Stimulated activated naive B cell treated with anti-CD40 and anti-IgM and Interleukin-4, amounts not matched to agents 10 μg/mL and 1 μg/mL and 100 μg/mL, for 72 hours (primary cell): ENCODE measurements around the gene SS18L1.

Experiments
- ATAC-seq, 2 donors: fragments of 150-1000 bp; cut with Tn5 transposase; replicated peaks; 2 replicates each; pipeline ENCODE4 v1.10.0; 2021; ENCODE audit warnings: moderate library complexity in 1 of 2
- DNase-seq: peaks from one replicate; pipeline ENCODE4 v3.0.0; 2021
- H3K27ac Mint-ChIP-seq: one replicate; pipeline ENCODE4 v1.8.0; 2022; ENCODE audit warnings: mild to moderate bottlenecking, mixed read lengths
- H3K27me3 Mint-ChIP-seq, 2 donors: one replicate each; pipeline ENCODE4 v1.8.0; 2022; ENCODE audit warnings: mixed read lengths in 2 of 2
- H3K36me3 Mint-ChIP-seq, 2 donors: one replicate each; pipeline ENCODE4 v1.8.0; 2022; ENCODE audit warnings: mixed read lengths in 2 of 2, mild to moderate bottlenecking in 1 of 2
- H3K4me1 Mint-ChIP-seq, 2 donors: one replicate each; pipeline ENCODE4 v1.8.0; 2022; ENCODE audit warnings: mixed read lengths in 2 of 2, mild to moderate bottlenecking in 1 of 2
- H3K4me3 Mint-ChIP-seq, 2 donors: one replicate each; pipeline ENCODE4 v1.8.0; 2022; ENCODE audit warnings: mild to moderate bottlenecking in 2 of 2, mixed read lengths in 2 of 2, moderate library complexity in 1 of 2
- H3K9me3 Mint-ChIP-seq, 2 donors: one replicate each; pipeline ENCODE4 v1.8.0; 2022; ENCODE audit warnings: mixed read lengths in 2 of 2, mild to moderate bottlenecking in 1 of 2

Gene SS18L1

GRCh38 chr20:62116558-62117361 lies 26.8 kb upstream of the SS18L1 start:
- ATAC-seq, result no peak
- no peak for DNase-seq
- Mint-ChIP-seq H3K4me1 (peaks cover 2 to 17% of the 10 kb centered on the region in 2 donors), H3K36me3 (peaks cover 7 to 13% of the 10 kb centered on the region in 2 donors), H3K27ac (no peak overlapping the region), H3K4me3 (no peak overlapping the region), H3K27me3 (peaks cover 8 to 29% of the 10 kb centered on the region in 2 donors), H3K9me3 (peaks cover 13 to 20% of the 10 kb centered on the region in 2 donors)

- ATAC-seq (no peak), DNase-seq (no peak)
- no peak overlapping the region for H3K4me3 Mint-ChIP-seq
- H3K27me3 Mint-ChIP-seq, result peaks cover 8 to 29% of the 10 kb centered on the region in 2 donors
- H3K9me3 Mint-ChIP-seq, result peaks cover 13 to 18% of the 10 kb centered on the region in 2 donors
- H3K4me1 Mint-ChIP-seq, result peaks cover 2 to 17% of the 10 kb centered on the region in 2 donors
- peaks cover 7 to 13% of the 10 kb centered on the region in 2 donors for H3K36me3 Mint-ChIP-seq
- no peak overlapping the region for H3K27ac Mint-ChIP-seq
These were observed 26.3 kb upstream of the SS18L1 start for GRCh38 chr20:62117362-62117646.

- ATAC-seq, result no peak
- DNase-seq, result no peak
- H3K4me3 Mint-ChIP-seq, result no peak overlapping the region
- peaks cover 7 to 13% of the 10 kb centered on the region in 2 donors for H3K36me3 Mint-ChIP-seq
- H3K27ac Mint-ChIP-seq, result no peak overlapping the region
- peaks cover 7 to 29% of the 10 kb centered on the region in 2 donors for H3K27me3 Mint-ChIP-seq
- peaks cover 12 to 14% of the 10 kb centered on the region in 2 donors for H3K9me3 Mint-ChIP-seq
- peaks cover 2 to 17% of the 10 kb centered on the region in 2 donors for H3K4me1 Mint-ChIP-seq
These were observed 25.9 kb upstream of the SS18L1 start for GRCh38 chr20:62117658-62118057.

GRCh38 chr20:62118113-62119043 lies 25.2 kb upstream of the SS18L1 start:
- peaks cover 7% of the 10 kb centered on the region in 2 donors for H3K36me3 Mint-ChIP-seq
- H3K4me1 Mint-ChIP-seq, result peaks cover 2 to 19% of the 10 kb centered on the region in 2 donors
- no peak overlapping the region for H3K27ac Mint-ChIP-seq
- DNase-seq (no peak), ATAC-seq (no peak)
- H3K27me3 Mint-ChIP-seq, result peaks cover 4 to 26% of the 10 kb centered on the region in 2 donors
- peaks cover 6 to 8% of the 10 kb centered on the region in 2 donors for H3K9me3 Mint-ChIP-seq
- no peak overlapping the region for H3K4me3 Mint-ChIP-seq

GRCh38 chr20:62119115-62119514 lies 24.5 kb upstream of the SS18L1 start:
- Mint-ChIP-seq H3K27me3 (peaks cover 4 to 21% of the 10 kb centered on the region in 2 donors), H3K27ac (no peak overlapping the region), H3K36me3 (peaks cover 2 to 4% of the 10 kb centered on the region in 2 donors), H3K9me3 (peaks cover 0 to 3% of the 10 kb centered on the region in 2 donors), H3K4me3 (no peak overlapping the region), H3K4me1 (peaks cover 7 to 27% of the 10 kb centered on the region in 2 donors)
- DNase-seq (no peak), ATAC-seq (no peak)

- H3K9me3 Mint-ChIP-seq, result peaks cover 0 to 3% of the 10 kb centered on the region in 2 donors
- peaks cover 14 to 31% of the 10 kb centered on the region in 2 donors for H3K4me1 Mint-ChIP-seq
- H3K4me3 Mint-ChIP-seq, result peak overlapping the region in 1 of 2 donors; percentile 32
- no peak overlapping the region for H3K27ac Mint-ChIP-seq
- H3K36me3 Mint-ChIP-seq, result peaks cover 6 to 10% of the 10 kb centered on the region in 2 donors
- ATAC-seq (no peak), DNase-seq (no peak)
- peaks cover 4 to 18% of the 10 kb centered on the region in 2 donors for H3K27me3 Mint-ChIP-seq
These were observed 23.8 kb upstream of the SS18L1 start for GRCh38 chr20:62119591-62120364.

- Mint-ChIP-seq H3K9me3 (peaks cover 0 to 3% of the 10 kb centered on the region in 2 donors), H3K27me3 (peaks cover 4 to 13% of the 10 kb centered on the region in 2 donors), H3K4me3 (peak overlapping the region; percentile 32 to 35), H3K36me3 (peaks cover 12 to 15% of the 10 kb centered on the region in 2 donors), H3K4me1 (peaks cover 17 to 31% of the 10 kb centered on the region in 2 donors), H3K27ac (no peak overlapping the region)
- ATAC-seq (no peak), DNase-seq (no peak)
These were observed 23.2 kb upstream of the SS18L1 start for GRCh38 chr20:62120365-62120762.

GRCh38 chr20:62120990-62121775 lies 22.4 kb upstream of the SS18L1 start:
- peaks cover 4 to 8% of the 10 kb centered on the region in 2 donors for H3K27me3 Mint-ChIP-seq
- H3K9me3 Mint-ChIP-seq, result peaks cover 0 to 2% of the 10 kb centered on the region in 2 donors
- peaks cover 11 to 13% of the 10 kb centered on the region in 2 donors for H3K36me3 Mint-ChIP-seq
- H3K4me1 Mint-ChIP-seq, result peaks cover 17 to 31% of the 10 kb centered on the region in 2 donors
- DNase-seq (no peak), ATAC-seq (peak; percentile 44 to 45)
- H3K27ac Mint-ChIP-seq, result peak overlapping the region; percentile 96
- peak overlapping the region; percentile 86 to 91 for H3K4me3 Mint-ChIP-seq

- H3K27me3 Mint-ChIP-seq, result peaks cover 4 to 5% of the 10 kb centered on the region in 2 donors
- DNase-seq, result peak; percentile 97
- peak within 1 kb of the TSS; percentile 86 to 91 for H3K4me3 Mint-ChIP-seq
- peak; percentile 80 to 86 for ATAC-seq
- H3K4me1 Mint-ChIP-seq, result peaks cover 17 to 31% of the 10 kb centered on the region in 2 donors
- H3K9me3 Mint-ChIP-seq, result peaks cover 0 to 2% of the 10 kb centered on the region in 2 donors
- peak within 1 kb of the TSS; percentile 96 for H3K27ac Mint-ChIP-seq
- H3K36me3 Mint-ChIP-seq, result peaks cover 16 to 17% of the 10 kb centered on the region in 2 donors
These were observed 21.6 kb upstream of the SS18L1 start, which contains the start of gene LSM14B for GRCh38 chr20:62121776-62122653. Gene LSM14B, plus strand, starts transcription at chr20:62122475. Its CDS starts 192 bp downstream, at chr20:62122667.

GRCh38 chr20:62122654-62123449 lies 20.7 kb upstream of the SS18L1 start:
- peaks cover 23% of the 10 kb centered on the region in 2 donors for H3K36me3 Mint-ChIP-seq
- no peaks in the 10 kb centered on the region for H3K9me3 Mint-ChIP-seq
- peaks cover 23 to 30% of the 10 kb centered on the region in 2 donors for H3K4me1 Mint-ChIP-seq
- H3K27me3 Mint-ChIP-seq, result no peaks in the 10 kb centered on the region
- peak overlapping the region; percentile 65 for H3K27ac Mint-ChIP-seq
- DNase-seq (peak; percentile 19), ATAC-seq (peak; percentile 6 to 7)
- peak overlapping the region; percentile 81 to 85 for H3K4me3 Mint-ChIP-seq

- no peak for DNase-seq
- Mint-ChIP-seq H3K27me3 (no peaks in the 10 kb centered on the region), H3K9me3 (no peaks in the 10 kb centered on the region), H3K27ac (peak overlapping the region; percentile 65), H3K36me3 (peaks cover 30 to 31% of the 10 kb centered on the region in 2 donors), H3K4me3 (peak overlapping the region; percentile 81 to 85), H3K4me1 (peaks cover 29 to 34% of the 10 kb centered on the region in 2 donors)
- ATAC-seq, result no peak
These were observed 20.0 kb upstream of the SS18L1 start for GRCh38 chr20:62123450-62124118.
